Left lung (tissue), 10 donors: Measurements from ENCODE around the gene GLIS1. TPM values are rescaled to one million over a fixed set of nuclear protein-coding genes. Genes with fewer than 3 reads are reported as not detected.

Experiments used
- ATAC-seq: fragments of 200-7000 bp; cut with Tn5 transposase; one replicate; pipeline ENCODE4 v1.9.1; 2020; ENCODE audit warnings: moderate library complexity
- DNase-seq, 4 donors: peaks; one replicate each; pipeline ENCODE4 v3.0.0-alpha.2; 2013 to 2020
- H3K27ac ChIP-seq, 2 donors: fragments of 200-600 bp; sonication (generic) in 1 of 2; one replicate each; pipeline versions ENCODE4 v1.5.0 to v1.8.0; 2020 to 2021
- H3K27me3 ChIP-seq, 2 donors: fragments of 200-600 bp; sonication (generic) in 1 of 2; one replicate each; pipeline versions ENCODE4 v1.5.0 to v1.8.0; 2020 to 2021
- H3K36me3 ChIP-seq, 2 donors: fragments of 200-600 bp; sonication (generic) in 1 of 2; one replicate each; pipeline versions ENCODE4 v1.5.0 to v1.8.0; 2020 to 2021
- H3K4me1 ChIP-seq, 2 donors: fragments of 200-600 bp; one replicate each; pipeline ENCODE4 v1.8.0; 2021
- H3K4me3 ChIP-seq, 2 donors: fragments of 200-600 bp; sonication (generic) in 1 of 2; one replicate each; pipeline versions ENCODE4 v1.5.0 to v1.8.0; 2020 to 2021; ENCODE audit warnings: mild to moderate bottlenecking in 1 of 2
- H3K9me3 ChIP-seq, 2 donors: fragments of 200-600 bp; sonication (generic) in 1 of 2; one replicate each; pipeline versions ENCODE4 v1.5.0 to v1.8.0; 2020 to 2021
- CTCF ChIP-seq, 2 donors: fragments of 200-600 bp; sonication (generic) in 1 of 2; IDR thresholded peaks; one replicate each; pipeline versions ENCODE4 v1.5.0 to v1.8.0; 2021; ENCODE audit warnings: antibody characterized with exemption in 2 of 2
- intact Hi-C, 2 donors: fragments of 100-400 bp; cut with DNase I; formaldehyde crosslinking; loops; one replicate each; pipeline versions ENCODE4 v1.11.2 to v1.14.2; 2022
- polyA plus RNA-seq, 6 donors: library from polyadenylated mRNA; unstranded; fragments of 120-200 nt; gene quantifications; one replicate each; pipeline ENCODE4 v1.2.1, GENCODE V29; 2013; ENCODE audit not compliant: insufficient read length in 6 of 6
- total RNA-seq, 2 donors: library from RNA; stranded (reverse); fragmentation: NEBNext Ultra II Directional; extraction: Animal tissue kit (Norgen Biotek cat#: 25700); gene quantifications; one replicate each; pipeline ENCODE4 v1.2.1, GENCODE V29; 2021
- donor health status: DM: no; HTN: yes; CAD: no.
- donor health status: DM: no; HTN: no; CAD: no.

Gene GLIS1
- total and polyA plus RNA-seq, 8 donors, result 0.06 to 0.16 (median 0.12) TPM; not detected in 4

- no peak for ATAC-seq
- intact Hi-C loops, result no loop called here
Measured at GRCh38 chr1:53554592-53555305, 184.2 kb downstream of the GLIS1 start.

GRCh38 chr1:53553734-53554509 lies 185.0 kb downstream of the GLIS1 start:
- no peak for TF ChIP-seq CTCF (IDR thresholded peaks at IDR 0.05)
- H3K9me3 ChIP-seq, result no peaks in the 10 kb centered on the region

More at GRCh38 chr1:53554592-53555305, 184.2 kb downstream of the GLIS1 start:
- Histone ChIP-seq H3K36me3 (no peaks in the 10 kb centered on the region), H3K4me1 (peaks cover 6% of the 10 kb centered on the region in 2 donors), H3K27ac (no peak overlapping the region), H3K27me3 (no peaks in the 10 kb centered on the region), H3K9me3 (no peaks in the 10 kb centered on the region), H3K4me3 (no peak overlapping the region)
- no peak for TF ChIP-seq CTCF (IDR thresholded peaks at IDR 0.05)
- DNase-seq, result peak in 2 of 4 donors; percentile 26 to 61

GRCh38 chr1:53552981-53553733 lies 185.8 kb downstream of the GLIS1 start:
- no peak for ATAC-seq
- TF ChIP-seq CTCF (IDR thresholded peaks at IDR 0.05), result no peak

More at GRCh38 chr1:53553734-53554509, 185.0 kb downstream of the GLIS1 start:
- H3K27me3 ChIP-seq, result no peaks in the 10 kb centered on the region
- intact Hi-C loops, result no loop called here
- H3K4me1 ChIP-seq, result peaks cover 9 to 11% of the 10 kb centered on the region in 2 donors
- H3K36me3 ChIP-seq, result no peaks in the 10 kb centered on the region
- DNase-seq (peak in 2 of 4 donors; percentile 12 to 31), ATAC-seq (no peak)
- H3K27ac ChIP-seq, result no peak overlapping the region
- H3K4me3 ChIP-seq, result no peak overlapping the region

GRCh38 chr1:53552146-53552861 lies 186.7 kb downstream of the GLIS1 start:
- Histone ChIP-seq H3K27ac (no peak overlapping the region), H3K27me3 (no peaks in the 10 kb centered on the region), H3K4me3 (no peak overlapping the region), H3K9me3 (no peaks in the 10 kb centered on the region), H3K36me3 (no peaks in the 10 kb centered on the region), H3K4me1 (peaks cover 9 to 14% of the 10 kb centered on the region in 2 donors)
- ATAC-seq (no peak), DNase-seq (peak in 2 of 4 donors; percentile 27 to 43)
- intact Hi-C loops, result no loop called here
- TF ChIP-seq CTCF (IDR thresholded peaks at IDR 0.05), result no peak

More at GRCh38 chr1:53552981-53553733, 185.8 kb downstream of the GLIS1 start:
- H3K4me1 ChIP-seq, result peaks cover 9 to 14% of the 10 kb centered on the region in 2 donors
- H3K4me3 ChIP-seq, result no peak overlapping the region
- DNase-seq, result peak in 2 of 4 donors; percentile 12 to 28
- H3K36me3 ChIP-seq, result no peaks in the 10 kb centered on the region
- H3K27ac ChIP-seq, result no peak overlapping the region
- H3K27me3 ChIP-seq, result no peaks in the 10 kb centered on the region
- intact Hi-C loops, result no loop called here
- no peaks in the 10 kb centered on the region for H3K9me3 ChIP-seq
